ENCODE data around the gene PAPSS2. TPM values are rescaled to one million over a fixed set of nuclear protein-coding genes. Genes with fewer than 3 reads are reported as not detected.

The PAPSS2 gene
- polyA plus RNA-seq, 1 experiment, result 133 TPM

DNA sequence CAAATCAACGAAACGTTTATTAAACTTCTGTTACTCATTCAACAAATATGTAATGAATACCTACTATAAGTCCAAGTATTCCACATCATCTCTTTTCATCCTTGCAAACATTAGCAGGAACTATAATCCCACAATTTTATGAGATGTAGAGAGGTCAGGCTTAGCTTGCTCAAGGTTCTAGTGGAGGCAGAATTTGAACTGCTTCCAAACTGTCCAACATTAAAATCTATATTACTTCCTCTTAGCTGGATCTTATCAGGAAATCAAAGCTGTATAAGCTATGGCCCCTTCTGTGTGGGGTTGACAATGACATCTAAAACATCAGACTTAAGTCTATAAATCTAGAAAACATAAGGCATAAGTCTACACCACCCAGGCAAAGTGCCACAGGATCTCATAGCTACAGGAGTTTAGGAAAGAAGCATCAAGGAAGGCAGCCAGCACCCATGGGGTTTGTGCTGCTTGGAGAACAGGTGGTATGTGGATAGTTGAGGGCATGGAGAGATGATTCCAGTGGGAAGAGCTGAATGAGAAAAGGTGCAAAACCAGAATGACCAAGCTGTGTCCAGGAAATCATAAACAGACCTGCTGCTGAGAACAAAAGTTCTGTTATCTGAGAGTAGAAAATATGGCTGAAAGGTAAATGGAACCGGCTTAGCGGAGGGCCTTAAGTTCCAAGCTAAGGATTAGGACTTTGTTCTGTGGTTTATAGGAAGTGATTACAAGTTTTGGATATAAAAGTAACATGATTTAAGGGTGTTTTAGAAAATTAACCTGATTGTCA, 34.5 kb downstream of the PAPSS2 start:
- Histone ChIP-seq H3K4me3 (ENCODE audit: low read depth, low read length) (no peak overlapping the region), H3K27me3 (ENCODE audit: control insufficient read depth, insufficient read depth, low read length) (no peaks in the 10 kb centered on the region), H3K36me3 (ENCODE audit: control insufficient read depth, insufficient read depth, low read length) (no peaks in the 10 kb centered on the region; the same call in 1 of the 2 replicates)
- no peak for DNase-seq (ENCODE audit: low read depth)
- CTCF ChIA-PET, result interaction anchor here (0.8 to 1.3 kb wide), 2 partner anchors 18 to 31 kb away, joined by 3 read pairs; no protein-coding TSS in a partner anchor
- POLR2A ChIA-PET, result interaction anchor here (0.6 kb wide), 1 partner anchor 8 kb away, joined by 5 read pairs; no protein-coding TSS in a partner anchor
- no peak for TF ChIP-seq CTCF (IDR thresholded peaks at IDR 0.05; ENCODE audit: insufficient read depth, low read depth, low read length)

GRCh38 chr10:87695074-87695473, 35.4 kb downstream of the PAPSS2 start:
- TF ChIP-seq CTCF (IDR thresholded peaks at IDR 0.05; ENCODE audit: insufficient read depth, low read depth, low read length), result no peak
- H3K36me3 ChIP-seq (ENCODE audit: control insufficient read depth, insufficient read depth, low read length), result no peaks in the 10 kb centered on the region; the same call in 1 of the 2 replicates
- ChIA-PET POLR2A (no interaction called here), CTCF (interaction anchor here (0.7 kb wide), 1 partner anchor 13 kb away, joined by 3 read pairs; no protein-coding TSS in a partner anchor)
- no peak overlapping the region for H3K4me3 ChIP-seq (ENCODE audit: low read depth, low read length)
- no peak for DNase-seq (ENCODE audit: low read depth)
- no peaks in the 10 kb centered on the region for H3K27me3 ChIP-seq (ENCODE audit: control insufficient read depth, insufficient read depth, low read length)

DNA sequence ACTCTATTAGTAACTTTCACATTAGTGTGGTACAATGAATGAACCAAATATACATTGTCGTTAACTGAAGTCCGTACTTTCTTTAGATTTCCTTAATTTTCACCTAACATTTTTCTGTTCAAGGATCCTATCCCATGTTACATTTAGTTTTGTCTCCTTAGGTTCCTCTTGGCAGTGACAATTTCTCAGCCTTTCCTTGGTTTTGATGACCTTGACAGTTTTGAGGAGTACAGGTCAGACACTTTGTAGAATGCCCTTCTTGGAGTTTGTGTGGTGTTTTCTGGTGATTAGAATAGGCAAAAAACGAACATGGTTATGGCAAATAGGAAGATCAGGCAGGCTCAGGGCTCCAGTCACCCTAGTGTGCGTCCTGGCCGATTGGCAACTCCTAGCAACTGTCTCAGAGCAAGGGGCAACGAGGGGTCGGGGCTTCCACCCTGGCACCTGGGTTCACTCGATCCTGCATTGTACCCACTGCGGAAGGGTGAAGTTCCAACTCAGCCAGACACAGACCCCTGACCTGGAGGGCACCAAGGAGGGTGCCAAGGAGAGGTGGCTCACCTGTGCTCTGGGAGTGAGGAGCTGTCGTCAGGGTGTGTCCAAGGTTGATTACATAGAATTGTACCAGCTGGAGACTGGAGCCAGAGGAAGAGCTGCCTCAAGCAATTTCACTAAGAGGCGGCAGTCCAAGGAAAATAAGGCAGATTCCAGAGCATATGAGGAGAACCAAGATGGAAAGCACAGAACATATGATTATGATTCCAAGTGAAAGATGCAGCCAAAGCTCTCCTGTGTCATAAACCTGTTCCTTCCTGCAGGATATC, 37.5 kb downstream of the PAPSS2 start:
- Histone ChIP-seq H3K36me3 (ENCODE audit: control insufficient read depth, insufficient read depth, low read length) (no peaks in the 10 kb centered on the region; the same call in 1 of the 2 replicates), H3K4me3 (ENCODE audit: low read depth, low read length) (no peak overlapping the region), H3K27me3 (ENCODE audit: control insufficient read depth, insufficient read depth, low read length) (no peaks in the 10 kb centered on the region)
- no peak for TF ChIP-seq CTCF (IDR thresholded peaks at IDR 0.05; ENCODE audit: insufficient read depth, low read depth, low read length)
- DNase-seq (ENCODE audit: low read depth), result no peak
- ChIA-PET POLR2A (no interaction called here), CTCF (no interaction called here)

DNA sequence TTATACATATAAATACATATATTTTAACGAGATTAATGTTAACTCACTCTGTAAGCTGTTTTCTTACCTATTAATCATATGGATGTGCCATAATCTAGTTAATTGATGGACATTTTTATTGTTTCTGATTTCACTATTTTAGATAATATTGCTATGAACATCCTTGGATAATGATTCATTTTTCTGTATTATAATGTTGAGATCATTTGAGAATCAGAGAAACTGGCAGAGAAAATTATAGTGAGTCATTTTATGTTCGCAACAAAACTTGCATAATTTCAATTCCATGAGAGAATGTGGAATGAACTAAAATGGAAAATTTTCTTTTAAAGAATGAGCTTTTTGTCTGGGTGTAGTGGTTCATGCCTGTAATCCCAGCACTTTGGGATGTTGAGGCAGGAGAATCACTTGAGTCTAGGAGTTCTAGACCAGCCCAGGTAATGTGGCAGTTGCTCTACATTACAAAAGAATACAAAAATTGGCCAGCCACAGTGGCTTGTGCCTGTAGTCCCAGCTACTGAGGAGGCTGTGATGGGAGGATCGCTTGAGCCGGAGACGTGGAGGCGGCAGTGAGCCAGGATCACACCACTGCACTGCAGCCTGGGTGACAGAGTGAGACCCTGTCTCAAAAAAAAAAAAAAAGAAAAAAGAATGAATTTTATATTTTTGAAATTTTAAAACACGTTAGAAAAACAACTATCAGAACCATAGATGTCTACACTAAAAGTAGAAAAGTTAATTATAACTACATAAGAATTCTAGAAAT, 40.5 kb downstream of the PAPSS2 start:
- ChIA-PET CTCF (interaction anchor here (1.0 kb wide), 1 partner anchor 40 kb away, joined by 3 read pairs; the partner anchor contains the start of gene PAPSS2), POLR2A (interaction anchor here (1.0 kb wide), 1 partner anchor 24 kb away, joined by 4 read pairs; no protein-coding TSS in a partner anchor)
- Histone ChIP-seq H3K36me3 (ENCODE audit: control insufficient read depth, insufficient read depth, low read length) (no peaks in the 10 kb centered on the region; the same call in 1 of the 2 replicates), H3K27me3 (ENCODE audit: control insufficient read depth, insufficient read depth, low read length) (no peaks in the 10 kb centered on the region), H3K4me3 (ENCODE audit: low read depth, low read length) (no peak overlapping the region)
- TF ChIP-seq CTCF (IDR thresholded peaks at IDR 0.05; ENCODE audit: insufficient read depth, low read depth, low read length), result no peak
- DNase-seq (ENCODE audit: low read depth), result peak; percentile 62

All from BJ (cell line).